ENCODE measurements around the gene GOLGA6L4.
"Not testable (repeated sequence)": the region's sequence is repeated elsewhere in the genome, so short reads cannot be mapped to it uniquely, and the experiment has no call there.

The GOLGA6L4 gene

DNA sequence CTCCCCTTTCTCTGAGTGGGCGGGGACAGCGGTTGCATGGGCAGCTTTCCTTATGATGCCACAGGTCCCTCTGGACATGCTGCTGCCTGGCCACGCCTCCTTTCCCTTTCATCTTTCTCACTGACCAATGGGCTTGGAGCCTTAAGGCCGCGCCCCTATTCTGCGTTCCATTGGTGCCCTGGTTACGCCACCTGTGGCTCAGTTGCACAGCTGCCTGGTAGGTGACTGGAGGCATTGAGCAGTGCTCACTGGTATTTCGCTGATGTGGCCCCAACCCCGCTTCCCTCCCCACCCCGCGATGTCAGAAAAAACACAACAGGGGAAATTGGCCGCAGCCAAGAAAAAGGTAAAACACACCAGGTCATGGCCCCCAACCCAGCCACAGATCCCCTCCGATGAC lies at the start of gene GOLGA6L4:
TSS of gene GOLGA6L4 (plus strand) at position 201 of the 400 bp plus-strand sequence. CDS start at position 263, 62 bp downstream.
- DNase-seq (ENCODE audit: low read depth in 2 of 2, low spot score in 1 of 2), result not testable (repeated sequence)

DNA sequence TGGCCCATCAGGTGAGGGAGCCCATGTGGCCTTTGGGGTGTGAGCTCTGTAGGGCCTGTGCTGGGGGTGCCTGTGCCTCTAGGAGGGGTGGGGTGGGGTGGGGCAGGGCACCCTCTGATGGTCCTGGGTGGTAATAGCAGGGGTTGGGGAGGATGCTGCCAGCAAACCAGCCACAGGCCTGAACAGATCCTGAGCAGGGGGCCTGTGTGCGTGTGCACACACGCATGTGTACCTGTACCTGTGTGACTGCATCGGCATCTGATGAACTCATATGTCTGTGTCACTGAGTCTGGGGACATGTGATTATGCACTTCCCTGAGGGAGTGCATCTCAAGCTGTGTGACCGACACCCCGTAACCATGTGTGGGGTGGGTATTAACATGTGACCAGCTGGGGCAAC lies 42.6 kb upstream of the GOLGA6L4 start:
- not testable (repeated sequence) for DNase-seq (ENCODE audit: low read depth in 2 of 2, low spot score in 1 of 2)

- not testable (repeated sequence) for DNase-seq (ENCODE audit: low read depth in 2 of 2, low spot score in 1 of 2)
Observed at GRCh38 chr15:84195603-84196002, 40.0 kb upstream of the GOLGA6L4 start.

GRCh38 chr15:84196530-84197188 lies 38.9 kb upstream of the GOLGA6L4 start:
- DNase-seq (ENCODE audit: low read depth in 2 of 2, low spot score in 1 of 2), result not testable (repeated sequence)

GRCh38 chr15:84199865-84200264 lies 35.7 kb upstream of the GOLGA6L4 start:
- not testable (repeated sequence) for DNase-seq (ENCODE audit: low read depth in 2 of 2, low spot score in 1 of 2)

GRCh38 chr15:84246441-84246840 lies 10.9 kb downstream of the GOLGA6L4 start:
- not testable (repeated sequence) for DNase-seq (ENCODE audit: low read depth in 2 of 2, low spot score in 1 of 2)
